ENCODE data around the gene PTPRT. TPM values are rescaled to one million over a fixed set of nuclear protein-coding genes. Genes with fewer than 3 reads are reported as not detected.

The PTPRT gene
- total and polyA plus RNA-seq, 4 donors: 10.7 to 46.1 (median 32.0) TPM

DNA sequence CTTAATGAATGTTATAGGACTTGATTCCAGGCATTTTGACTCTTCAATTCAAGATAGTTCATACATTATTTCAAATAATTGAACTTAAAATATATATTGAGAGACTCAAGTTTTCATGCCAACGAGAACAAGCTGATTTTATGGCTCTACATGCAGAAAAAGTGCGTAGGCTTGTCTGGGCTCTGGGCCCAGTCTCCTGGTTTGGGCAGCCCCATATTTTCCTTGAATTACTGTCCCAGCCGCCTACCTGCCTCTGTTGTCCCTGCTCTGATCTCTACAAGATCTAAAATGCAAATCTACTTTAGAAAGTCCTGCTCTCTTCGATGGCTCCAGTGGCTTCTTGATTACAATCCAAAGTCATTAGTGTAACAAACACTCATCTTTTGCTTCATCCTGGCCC, 1034.1 kb downstream of the PTPRT start:
- no peaks in the 10 kb centered on the region for H3K4me1 ChIP-seq (ENCODE audit: control insufficient read depth, insufficient read depth, low read length)
- no peaks in the 10 kb centered on the region for H3K9me3 ChIP-seq (ENCODE audit: control insufficient read depth, insufficient read depth, low read length)
- no peak for DNase-seq (ENCODE audit: low read depth in 4 of 6, low spot score in 6 of 6)
- no peak overlapping the region for H3K27ac ChIP-seq (ENCODE audit: low read depth, low read length)
- 80% methylated on average over 4 of the region's 4 CpGs for WGBS (ENCODE audit: insufficient coverage)
- no peak overlapping the region for H3K4me3 ChIP-seq (ENCODE audit: low read depth, low read length)
- no peaks in the 10 kb centered on the region for H3K36me3 ChIP-seq (ENCODE audit: control insufficient read depth, insufficient read depth, low read length)
- no peaks in the 10 kb centered on the region for H3K27me3 ChIP-seq (ENCODE audit: control insufficient read depth, insufficient read depth, low read length)

DNA sequence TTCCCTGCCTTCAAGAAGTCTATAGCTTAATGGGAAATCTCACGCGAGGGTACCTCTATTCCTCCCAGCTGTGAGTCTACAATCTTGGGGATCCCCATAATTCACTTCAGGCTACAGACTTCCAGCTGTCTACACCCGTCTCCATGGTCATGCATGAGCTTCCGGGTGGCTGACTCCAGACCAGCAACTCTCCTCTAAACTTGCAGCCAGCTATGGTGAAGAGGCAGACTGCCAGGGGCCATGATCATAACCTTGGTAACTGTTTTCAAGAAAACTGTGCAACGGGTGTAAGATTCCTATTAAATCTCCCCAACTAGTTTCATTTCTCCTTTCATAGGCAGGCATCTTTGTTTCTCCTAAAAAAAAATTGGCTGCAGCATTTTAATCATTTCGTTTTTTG, 1037.1 kb downstream of the PTPRT start:
- Histone ChIP-seq H3K27me3 (ENCODE audit: control insufficient read depth, insufficient read depth, low read length) (no peaks in the 10 kb centered on the region), H3K4me1 (ENCODE audit: control insufficient read depth, insufficient read depth, low read length) (no peaks in the 10 kb centered on the region), H3K27ac (ENCODE audit: low read depth, low read length) (no peak overlapping the region), H3K9me3 (ENCODE audit: control insufficient read depth, insufficient read depth, low read length) (no peaks in the 10 kb centered on the region), H3K4me3 (ENCODE audit: low read depth, low read length) (no peak overlapping the region), H3K36me3 (ENCODE audit: control insufficient read depth, insufficient read depth, low read length) (no peaks in the 10 kb centered on the region)
- peak in 3 of 6 donors; percentile 26 to 69 (median 37) for DNase-seq (ENCODE audit: low read depth in 4 of 6, low spot score in 6 of 6)
- 38% methylated on average over 5 of the region's 6 CpGs for WGBS (ENCODE audit: insufficient coverage)

DNA sequence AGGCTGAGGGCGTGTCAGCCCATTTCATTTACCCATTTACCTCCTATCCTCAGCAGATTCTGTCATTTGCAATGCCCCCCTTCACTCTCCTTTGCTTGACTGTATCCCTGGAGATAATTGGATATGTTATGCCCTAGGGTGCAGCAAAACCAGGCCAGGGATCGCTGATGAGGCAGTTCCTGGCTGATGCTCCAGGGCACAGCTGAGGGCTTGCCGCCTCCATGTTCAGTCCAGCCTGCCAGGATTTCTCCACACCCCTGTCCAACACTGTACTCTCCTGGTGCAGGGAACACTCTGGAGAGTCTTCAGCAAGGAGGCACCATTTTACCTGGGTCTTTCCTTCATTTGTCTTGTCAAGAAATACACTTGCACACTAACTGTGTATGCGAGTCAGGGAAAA, 1039.5 kb downstream of the PTPRT start:
- Histone ChIP-seq H3K4me1 (ENCODE audit: control insufficient read depth, insufficient read depth, low read length) (no peaks in the 10 kb centered on the region), H3K27ac (ENCODE audit: low read depth, low read length) (no peak overlapping the region), H3K4me3 (ENCODE audit: low read depth, low read length) (no peak overlapping the region), H3K9me3 (ENCODE audit: control insufficient read depth, insufficient read depth, low read length) (no peaks in the 10 kb centered on the region), H3K27me3 (ENCODE audit: control insufficient read depth, insufficient read depth, low read length) (no peaks in the 10 kb centered on the region), H3K36me3 (ENCODE audit: control insufficient read depth, insufficient read depth, low read length) (no peaks in the 10 kb centered on the region)
- DNase-seq (ENCODE audit: low read depth in 4 of 6, low spot score in 6 of 6): no peak
- WGBS (ENCODE audit: insufficient coverage): 80% methylated on average over 2 of the region's 4 CpGs

DNA sequence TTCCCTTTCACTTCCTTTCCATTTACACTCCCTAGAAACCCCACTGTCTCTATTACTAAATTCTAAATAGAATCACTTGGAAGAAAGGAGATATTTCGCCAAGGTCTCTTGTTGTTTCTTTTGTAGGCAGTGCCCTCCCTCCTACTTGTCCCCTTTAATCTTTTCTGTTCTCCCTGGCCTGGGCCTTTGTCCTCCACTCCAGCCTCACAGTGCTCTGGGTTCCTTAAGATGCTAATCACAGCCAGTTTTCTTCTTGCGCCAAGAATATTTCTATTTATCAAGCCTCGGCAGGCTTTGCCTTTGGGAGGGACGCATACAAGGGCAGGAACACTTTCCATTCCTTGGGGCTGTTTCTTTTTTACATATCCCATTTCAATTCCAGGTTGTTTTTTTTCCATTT, 1051.0 kb downstream of the PTPRT start:
- no peaks in the 10 kb centered on the region for H3K36me3 ChIP-seq (ENCODE audit: control insufficient read depth, insufficient read depth, low read length)
- no peaks in the 10 kb centered on the region for H3K9me3 ChIP-seq (ENCODE audit: control insufficient read depth, insufficient read depth, low read length)
- WGBS (ENCODE audit: insufficient coverage): 39% methylated on average over 3 of the region's 4 CpGs
- no peak overlapping the region for H3K27ac ChIP-seq (ENCODE audit: low read depth, low read length)
- H3K4me3 ChIP-seq (ENCODE audit: low read depth, low read length): no peak overlapping the region
- peaks cover 19% of the 10 kb centered on the region for H3K4me1 ChIP-seq (ENCODE audit: control insufficient read depth, insufficient read depth, low read length)
- DNase-seq (ENCODE audit: low read depth in 4 of 6, low spot score in 6 of 6): peak in 5 of 6 donors; percentile 9 to 85 (median 40)
- no peaks in the 10 kb centered on the region for H3K27me3 ChIP-seq (ENCODE audit: control insufficient read depth, insufficient read depth, low read length)

DNA sequence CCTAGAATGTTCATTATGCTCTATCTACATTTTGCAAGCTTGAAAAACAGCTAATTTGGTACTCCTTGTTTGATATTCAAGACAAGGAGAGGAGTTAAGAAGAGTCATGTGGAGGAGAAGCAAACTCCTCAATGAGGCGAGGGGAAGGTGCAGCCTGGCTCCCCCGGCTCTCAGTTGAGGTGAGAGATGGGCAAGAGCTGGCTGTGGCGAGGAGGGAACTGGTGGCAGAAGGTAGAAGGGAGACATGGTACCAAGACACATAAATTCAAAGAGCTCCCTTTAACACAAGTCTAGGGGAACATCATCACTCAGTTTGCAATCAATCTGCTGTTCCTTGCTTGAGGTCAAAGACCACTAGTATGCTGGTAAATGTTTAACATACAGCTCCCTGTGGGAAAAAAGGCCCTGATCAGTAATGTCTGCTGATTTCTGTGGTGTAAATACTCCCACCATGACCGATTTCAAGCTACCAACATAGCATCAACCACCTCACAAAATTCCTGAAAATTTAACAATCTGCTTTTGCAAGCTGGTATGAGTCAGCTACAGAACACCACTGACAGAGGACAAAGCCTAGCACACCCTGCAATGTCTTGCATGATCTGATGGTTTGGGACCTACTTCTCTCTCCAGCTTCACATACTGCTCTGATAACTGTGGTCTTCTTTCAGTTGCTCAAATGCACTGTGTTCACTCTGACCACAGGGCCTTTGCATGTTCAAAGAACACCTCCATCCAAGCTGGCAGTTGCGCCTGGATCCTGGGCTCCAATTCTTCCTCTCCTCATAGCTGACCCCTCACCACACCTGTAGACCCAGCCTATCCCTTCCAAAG, 1055.2 kb downstream of the PTPRT start:
- no peaks in the 10 kb centered on the region for H3K9me3 ChIP-seq (ENCODE audit: control insufficient read depth, insufficient read depth, low read length)
- H3K4me3 ChIP-seq (ENCODE audit: low read depth, low read length): no peak overlapping the region
- no peaks in the 10 kb centered on the region for H3K36me3 ChIP-seq (ENCODE audit: control insufficient read depth, insufficient read depth, low read length)
- no peak for DNase-seq (ENCODE audit: low read depth in 4 of 6, low spot score in 6 of 6)
- no peaks in the 10 kb centered on the region for H3K27me3 ChIP-seq (ENCODE audit: control insufficient read depth, insufficient read depth, low read length)
- WGBS (ENCODE audit: insufficient coverage): 82% methylated on average over 2 of the region's 5 CpGs
- H3K4me1 ChIP-seq (ENCODE audit: control insufficient read depth, insufficient read depth, low read length): peaks cover 12% of the 10 kb centered on the region
- no peak overlapping the region for H3K27ac ChIP-seq (ENCODE audit: low read depth, low read length)

DNA sequence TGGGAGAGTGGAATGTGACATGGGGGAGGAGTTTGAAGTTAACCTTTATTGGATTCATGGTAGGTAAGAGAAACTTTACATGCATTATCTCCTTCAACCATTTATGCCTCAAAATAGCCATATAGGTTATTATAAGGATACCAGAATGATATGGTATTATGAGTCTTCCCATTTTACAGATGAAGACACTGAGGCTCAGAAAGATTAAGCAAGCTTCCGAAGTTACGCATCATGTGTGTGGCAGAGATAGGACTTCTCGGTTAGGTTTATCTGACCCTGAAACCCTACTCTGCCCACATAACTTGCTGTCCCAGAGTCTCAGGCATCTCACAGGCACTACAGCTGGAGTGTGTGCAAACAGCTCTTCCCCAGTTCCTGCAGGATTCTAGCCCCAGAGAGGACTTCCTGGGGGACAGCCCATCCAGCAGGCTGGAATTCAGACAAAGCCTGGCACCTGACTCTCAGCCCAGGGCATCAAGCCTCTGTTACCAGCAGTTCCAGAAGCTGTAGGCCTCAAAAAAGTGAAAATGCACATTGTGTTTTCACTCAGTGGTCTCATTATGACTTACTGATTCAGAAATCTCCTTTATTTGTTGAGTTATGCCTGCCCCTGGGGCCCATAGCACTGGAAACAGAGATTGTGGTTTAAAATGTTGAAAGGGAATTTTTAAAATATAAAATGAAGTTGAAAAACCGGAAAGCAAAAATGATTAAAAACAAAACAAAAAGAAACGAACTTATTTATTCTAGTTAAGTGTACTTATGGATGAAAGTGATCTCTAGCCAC, 1058.7 kb downstream of the PTPRT start:
- Histone ChIP-seq H3K4me3 (ENCODE audit: low read depth, low read length) (no peak overlapping the region), H3K27ac (ENCODE audit: low read depth, low read length) (no peak overlapping the region), H3K4me1 (ENCODE audit: control insufficient read depth, insufficient read depth, low read length) (peaks cover 4% of the 10 kb centered on the region), H3K9me3 (ENCODE audit: control insufficient read depth, insufficient read depth, low read length) (no peaks in the 10 kb centered on the region), H3K27me3 (ENCODE audit: control insufficient read depth, insufficient read depth, low read length) (no peaks in the 10 kb centered on the region), H3K36me3 (ENCODE audit: control insufficient read depth, insufficient read depth, low read length) (peaks cover 2% of the 10 kb centered on the region)
- DNase-seq (ENCODE audit: low read depth in 4 of 6, low spot score in 6 of 6): peak in 1 of 6 donors; percentile 8
- WGBS (ENCODE audit: insufficient coverage): 96% methylated on average over 3 of the region's 5 CpGs

DNA sequence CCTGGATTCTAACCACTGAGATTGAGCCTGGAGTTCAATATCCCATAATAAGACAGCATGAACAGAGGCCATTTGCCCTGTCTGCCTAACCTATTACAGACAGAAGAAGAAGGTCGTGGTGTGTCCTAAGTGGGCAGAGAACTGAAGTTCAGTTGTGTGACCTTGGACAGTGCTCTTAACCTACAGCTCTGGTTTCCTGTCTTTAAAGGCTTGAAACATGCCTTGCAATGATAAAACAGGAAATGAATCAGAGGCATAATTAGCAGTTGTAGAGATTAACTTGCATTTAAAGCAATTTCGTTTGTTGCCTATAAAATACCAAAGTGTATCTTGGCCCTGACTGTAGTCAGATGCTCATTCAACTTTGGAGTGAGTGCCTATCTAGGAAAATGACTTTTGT, 1064.3 kb downstream of the PTPRT start:
- H3K36me3 ChIP-seq (ENCODE audit: control insufficient read depth, insufficient read depth, low read length): peaks cover 2% of the 10 kb centered on the region
- DNase-seq (ENCODE audit: low read depth in 4 of 6, low spot score in 6 of 6): no peak
- H3K4me1 ChIP-seq (ENCODE audit: control insufficient read depth, insufficient read depth, low read length): peaks cover 14% of the 10 kb centered on the region
- no peaks in the 10 kb centered on the region for H3K27me3 ChIP-seq (ENCODE audit: control insufficient read depth, insufficient read depth, low read length)
- no peak overlapping the region for H3K27ac ChIP-seq (ENCODE audit: low read depth, low read length)
- H3K4me3 ChIP-seq (ENCODE audit: low read depth, low read length): no peak overlapping the region
- 51% methylated on average over 2 of the region's 2 CpGs for WGBS (ENCODE audit: insufficient coverage)
- no peaks in the 10 kb centered on the region for H3K9me3 ChIP-seq (ENCODE audit: control insufficient read depth, insufficient read depth, low read length)

DNA sequence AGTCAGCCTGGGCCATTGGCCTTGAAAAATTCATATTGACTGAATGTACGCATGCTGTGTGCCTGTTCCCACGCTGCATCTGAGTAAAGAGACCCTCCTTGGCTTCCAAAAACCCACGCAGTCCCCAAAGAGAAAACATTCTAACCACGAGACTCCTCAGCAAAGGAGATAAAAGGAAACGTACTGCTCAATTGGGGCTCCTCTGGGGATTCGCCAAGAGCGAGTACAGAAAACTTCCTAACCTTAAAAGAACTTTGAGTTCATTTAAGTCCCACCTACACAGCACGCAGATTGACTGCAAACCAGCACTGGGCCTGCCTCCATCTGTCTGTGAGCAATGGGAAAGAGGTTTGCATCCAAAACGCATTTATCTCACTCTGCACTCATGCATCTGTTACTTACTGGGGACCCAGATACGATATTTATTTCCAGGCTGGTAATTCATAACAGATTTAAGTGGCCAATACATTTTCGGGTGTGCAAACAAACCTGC, 1065.7 kb downstream of the PTPRT start:
- no peak overlapping the region for H3K27ac ChIP-seq (ENCODE audit: low read depth, low read length)
- DNase-seq (ENCODE audit: low read depth in 4 of 6, low spot score in 6 of 6): peak in 2 of 6 donors; percentile 62 to 67
- WGBS (ENCODE audit: insufficient coverage): 60% methylated on average over 6 of the region's 11 CpGs
- peaks cover 2% of the 10 kb centered on the region for H3K36me3 ChIP-seq (ENCODE audit: control insufficient read depth, insufficient read depth, low read length)
- H3K4me3 ChIP-seq (ENCODE audit: low read depth, low read length): no peak overlapping the region
- no peaks in the 10 kb centered on the region for H3K9me3 ChIP-seq (ENCODE audit: control insufficient read depth, insufficient read depth, low read length)
- no peaks in the 10 kb centered on the region for H3K27me3 ChIP-seq (ENCODE audit: control insufficient read depth, insufficient read depth, low read length)
- peaks cover 10% of the 10 kb centered on the region for H3K4me1 ChIP-seq (ENCODE audit: control insufficient read depth, insufficient read depth, low read length)

DNA sequence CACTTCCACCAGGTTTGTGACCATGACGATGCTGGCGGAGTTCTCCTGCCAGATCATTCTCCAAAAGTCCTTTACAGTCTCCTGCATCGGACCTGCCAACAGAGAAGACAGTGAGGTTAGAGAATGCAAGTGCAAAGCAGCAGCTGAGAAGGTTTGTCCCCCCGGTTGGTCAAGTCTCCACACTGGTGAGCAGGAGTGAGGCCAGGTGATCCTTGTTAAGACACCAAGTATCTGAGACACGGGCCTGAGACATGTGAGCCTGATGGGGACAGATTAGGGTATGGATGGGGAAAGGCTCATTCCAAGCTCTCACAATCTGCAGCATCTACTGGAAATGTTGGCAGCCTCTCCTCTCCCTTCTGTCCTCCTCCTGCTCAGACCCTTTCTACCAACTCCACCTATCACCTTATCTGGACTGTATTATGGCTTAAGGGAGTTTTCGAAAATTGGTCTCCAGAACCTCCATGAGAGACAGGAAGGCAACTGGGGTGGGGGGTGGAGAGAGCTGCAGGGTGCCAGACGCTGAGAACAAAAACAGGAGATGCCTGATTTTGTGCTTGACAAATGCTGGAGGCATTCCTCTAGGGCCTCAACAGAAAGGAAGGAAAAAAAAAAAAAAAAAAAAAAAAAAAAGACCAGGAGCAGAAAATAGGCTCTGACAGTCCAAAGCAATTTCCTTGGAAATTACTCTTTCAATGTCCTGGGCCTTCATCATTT, 1071.1 kb downstream of the PTPRT start:
- no peak overlapping the region for H3K4me3 ChIP-seq (ENCODE audit: low read depth, low read length)
- H3K36me3 ChIP-seq (ENCODE audit: control insufficient read depth, insufficient read depth, low read length): peaks cover 8% of the 10 kb centered on the region
- no peak for DNase-seq (ENCODE audit: low read depth in 4 of 6, low spot score in 6 of 6)
- no peaks in the 10 kb centered on the region for H3K27me3 ChIP-seq (ENCODE audit: control insufficient read depth, insufficient read depth, low read length)
- 78% methylated on average over 4 of the region's 7 CpGs for WGBS (ENCODE audit: insufficient coverage)
- peaks cover 2% of the 10 kb centered on the region for H3K4me1 ChIP-seq (ENCODE audit: control insufficient read depth, insufficient read depth, low read length)
- H3K9me3 ChIP-seq (ENCODE audit: control insufficient read depth, insufficient read depth, low read length): no peaks in the 10 kb centered on the region
- H3K27ac ChIP-seq (ENCODE audit: low read depth, low read length): no peak overlapping the region

Data from spinal cord (tissue), 10 donors.